H9 (cell line): ENCODE results near the gene MSX2. TPM values are rescaled to one million over a fixed set of nuclear protein-coding genes. Genes with fewer than 3 reads are reported as not detected.

ENCODE experiments used
- DNase-seq: peaks from one replicate; pipeline ENCODE4 v3.0.0-alpha.2; 2017
- H2AFZ ChIP-seq: one replicate; pipeline ENCODE4 v1.6.1; 2013; ENCODE audit warnings: mild to moderate bottlenecking, low read length, control low read depth, moderate library complexity
- H2AK5ac ChIP-seq: 2 replicates; pipeline ENCODE4 v1.6.1; 2013; ENCODE audit warnings: low read length, control low read depth, mixed read lengths; ENCODE audit not compliant: insufficient read length
- H2BK120ac ChIP-seq: one replicate; pipeline ENCODE4 v1.6.1; 2013; ENCODE audit warnings: low read depth, mild to moderate bottlenecking, low read length, control low read depth, inconsistent platforms; ENCODE audit not compliant: poor library complexity, severe bottlenecking
- H2BK12ac ChIP-seq: 2 replicates; pipeline ENCODE4 v1.6.1; 2013; ENCODE audit warnings: low read length, control low read depth, mixed read lengths, low read depth; ENCODE audit not compliant: insufficient read length
- H2BK15ac ChIP-seq: 2 replicates; pipeline ENCODE4 v1.6.1; 2013; ENCODE audit warnings: low read depth, low read length, control low read depth
- H2BK20ac ChIP-seq: one replicate; pipeline ENCODE4 v1.6.1; 2013; ENCODE audit warnings: low read depth, mild to moderate bottlenecking, low read length, control low read depth, inconsistent platforms; ENCODE audit not compliant: poor library complexity, severe bottlenecking
- H2BK5ac ChIP-seq: 2 replicates; pipeline ENCODE4 v1.6.1; 2013; ENCODE audit warnings: low read length, control low read depth, mixed read lengths; ENCODE audit not compliant: insufficient read length
- H3K14ac ChIP-seq: 2 replicates; pipeline ENCODE4 v1.6.1; 2013; ENCODE audit warnings: low read length, control low read depth; ENCODE audit not compliant: insufficient read depth
- H3K18ac ChIP-seq: 2 replicates; pipeline ENCODE4 v1.6.1; 2013; ENCODE audit warnings: low read depth, mild to moderate bottlenecking, mixed read lengths, low read length, control low read depth; ENCODE audit not compliant: insufficient read length
- H3K23ac ChIP-seq: 2 replicates; pipeline ENCODE4 v1.6.1; 2013; ENCODE audit warnings: low read length, control low read depth, mixed read lengths, low read depth; ENCODE audit not compliant: insufficient read length
- H3K23me2 ChIP-seq: 2 replicates; pipeline ENCODE4 v1.6.1; 2013; ENCODE audit warnings: low read depth, mild to moderate bottlenecking, mixed read lengths, low read length, control low read depth; ENCODE audit not compliant: insufficient read length, poor library complexity, severe bottlenecking
- H3K27ac ChIP-seq: 2 replicates; pipeline ENCODE4 v1.5.1; 2013; ENCODE audit warnings: low read length, control low read depth, mixed read lengths, low read depth; ENCODE audit not compliant: insufficient read length
- H3K27me3 ChIP-seq: 2 replicates; pipeline ENCODE4 v1.6.1; 2013; ENCODE audit warnings: low read length, control low read depth, inconsistent platforms; ENCODE audit not compliant: insufficient read depth
- H3K4ac ChIP-seq: 2 replicates; pipeline ENCODE4 v1.6.1; 2013; ENCODE audit warnings: low read depth, mild to moderate bottlenecking, control low read depth, inconsistent platforms, low read length, moderate library complexity
- H3K4me1 ChIP-seq: 2 replicates; pipeline ENCODE4 v1.6.1; 2013; ENCODE audit warnings: low read length, control low read depth, inconsistent platforms; ENCODE audit not compliant: insufficient read depth
- H3K4me2 ChIP-seq: 2 replicates; pipeline ENCODE4 v1.6.1; 2013; ENCODE audit warnings: low read length, control low read depth, mixed read lengths; ENCODE audit not compliant: insufficient read length, insufficient read depth
- H3K56ac ChIP-seq: 2 replicates; pipeline ENCODE4 v1.6.1; 2013; ENCODE audit warnings: low read depth, mild to moderate bottlenecking, mixed read lengths, low read length, control low read depth; ENCODE audit not compliant: insufficient read length
- H3K79me1 ChIP-seq: 2 replicates; pipeline ENCODE4 v1.6.1; 2013; ENCODE audit warnings: low read depth, mild to moderate bottlenecking, moderate library complexity, low read length, control low read depth, inconsistent platforms; ENCODE audit not compliant: insufficient read depth, poor library complexity, severe bottlenecking
- H3K79me2 ChIP-seq: 2 replicates; pipeline ENCODE4 v1.6.1; 2013; ENCODE audit warnings: low read length, control low read depth, inconsistent platforms; ENCODE audit not compliant: insufficient read depth
- H3K9ac ChIP-seq: 2 replicates; pipeline ENCODE4 v1.6.1; 2013; ENCODE audit warnings: low read length, control low read depth, mixed read lengths; ENCODE audit not compliant: insufficient read length; ENCODE audit errors: extremely low read depth
- H3K9me3 ChIP-seq: one replicate; pipeline ENCODE4 v1.6.1; 2013; ENCODE audit warnings: low read depth, low read length, inconsistent platforms; ENCODE audit not compliant: control insufficient read depth
- H3T11ph ChIP-seq: one replicate; pipeline ENCODE4 v1.6.1; 2013; ENCODE audit warnings: mild to moderate bottlenecking, low read length, control low read depth, inconsistent platforms
- H4K20me1 ChIP-seq: one replicate; pipeline ENCODE4 v1.6.1; 2013; ENCODE audit not compliant: control insufficient read depth, insufficient read length, insufficient read depth
- H4K5ac ChIP-seq: 2 replicates; pipeline ENCODE4 v1.6.1; 2013; ENCODE audit warnings: low read depth, mild to moderate bottlenecking, mixed read lengths, low read length, control low read depth; ENCODE audit not compliant: insufficient read length
- H4K8ac ChIP-seq: replicated peaks from 2 replicates; pipeline ENCODE4 v1.6.1; 2013; ENCODE audit warnings: low read length, control low read depth, mixed read lengths, low read depth; ENCODE audit not compliant: insufficient read length
- H4K91ac ChIP-seq: 2 replicates; pipeline ENCODE4 v1.6.1; 2013; ENCODE audit warnings: low read depth, mild to moderate bottlenecking, moderate library complexity, mixed read lengths, low read length, control low read depth; ENCODE audit not compliant: insufficient read length
- H3K27ac Mint-ChIP-seq, 3 experiments: 2 replicates in 2 of 3; 3 replicates in 1 of 3; pipeline ENCODE4 v1.8.0; 2020 to 2021; ENCODE audit warnings: mixed read lengths in 3 of 3, mild to moderate bottlenecking in 1 of 3, moderate library complexity in 1 of 3
- H3K27me3 Mint-ChIP-seq: 2 replicates; pipeline ENCODE4 v1.8.0; 2021; ENCODE audit warnings: low read depth, mild to moderate bottlenecking, moderate library complexity, mixed read lengths
- H3K36me3 Mint-ChIP-seq, 3 experiments: 2 replicates in 2 of 3; 3 replicates in 1 of 3; pipeline ENCODE4 v1.8.0; 2020 to 2021; ENCODE audit warnings: low read depth in 3 of 3, mixed read lengths in 3 of 3; ENCODE audit not compliant: insufficient read depth in 1 of 3
- H3K4me1 Mint-ChIP-seq, 2 experiments: 2 replicates each; pipeline ENCODE4 v1.8.0; 2020; ENCODE audit warnings: mixed read lengths in 2 of 2
- H3K4me3 Mint-ChIP-seq, 2 experiments: 2 replicates in 1 of 2; 3 replicates in 1 of 2; pipeline ENCODE4 v1.8.0; 2020 to 2021; ENCODE audit warnings: mild to moderate bottlenecking in 2 of 2, mixed read lengths in 2 of 2, moderate library complexity in 1 of 2
- H3K9me3 Mint-ChIP-seq, 2 experiments: 2 replicates in 1 of 2; 3 replicates in 1 of 2; pipeline ENCODE4 v1.8.0; 2020; ENCODE audit warnings: mild to moderate bottlenecking in 2 of 2, mixed read lengths in 2 of 2, moderate library complexity in 1 of 2
- CTCF ChIP-seq: fragments of 200-600 bp; sonication (generic); conservative IDR thresholded peaks from 3 replicates; pipeline ENCODE4 v1.8.0; 2021; ENCODE audit warnings: antibody characterized with exemption, mild to moderate bottlenecking
- WGBS: extraction: QIAGEN DNeasy Blood & Tissue Kit; methylation state at CpG from one replicate; pipeline ENCODE4 v1.1.7; 2013; ENCODE audit warnings: missing lambda C conversion rate, low lambda C conversion rate, mixed read lengths; ENCODE audit not compliant: insufficient read length; ENCODE audit errors: extremely low coverage; 5-methylcytosine and 5-hydroxymethylcytosine counted together
- total RNA-seq: library from RNA; stranded (reverse); gene quantifications from 2 replicates; pipeline ENCODE4 v1.2.1, GENCODE V29; 2021

Gene MSX2
- total RNA-seq, 1 experiment from 2014 or later, result 0.35 TPM

- H3K27ac ChIP-seq, result no peak overlapping the region
- no CpG with 5 or more reads among the region's 30 CpGs for WGBS
- H2BK12ac ChIP-seq, result no peak overlapping the region
- H3K9me3 ChIP-seq, result no peaks in the 10 kb centered on the region
- no peak overlapping the region for H2BK20ac ChIP-seq
- H4K91ac ChIP-seq, result no peak overlapping the region
- H2BK5ac ChIP-seq, result no peak overlapping the region
- H3K79me1 ChIP-seq, result no peaks in the 10 kb centered on the region
- H3K27me3 ChIP-seq, result peaks cover 86% of the 10 kb centered on the region
- H3K14ac ChIP-seq, result no peak overlapping the region
- no peak overlapping the region for H3K18ac ChIP-seq
- no peaks in the 10 kb centered on the region for H3K79me2 ChIP-seq
- H4K8ac ChIP-seq, result no peak overlapping the region
- H3K4ac ChIP-seq, result no peak overlapping the region
- no peak for DNase-seq
- no peak overlapping the region for H2BK15ac ChIP-seq
- H4K20me1 ChIP-seq, result no peaks in the 10 kb centered on the region
- H3K23ac ChIP-seq, result no peak overlapping the region
- no peak overlapping the region for H2AK5ac ChIP-seq
- Mint-ChIP-seq H3K27ac (no peak overlapping the region; a peak in 1 of 7 replicates), H3K27me3 (peaks cover 97% of the 10 kb centered on the region), H3K4me1 (peaks cover 31 to 55% of the 10 kb centered on the region in 2 experiments), H3K36me3 (peaks cover 0 to 1% (median 0%) of the 10 kb centered on the region in 3 experiments; a peak in 2 of 7 replicates), H3K9me3 (no peaks in the 10 kb centered on the region; a peak in 2 of 5 replicates), H3K4me3 (peak overlapping the region; percentile 56 to 80)
- H3K9ac ChIP-seq, result no peak overlapping the region
- no peak overlapping the region for H2AFZ ChIP-seq
- peaks cover 21% of the 10 kb centered on the region for H3K23me2 ChIP-seq
- no peak overlapping the region for H4K5ac ChIP-seq
- peak overlapping the region; percentile 66 for H3K4me2 ChIP-seq
- TF ChIP-seq CTCF, result no peak
- no peak overlapping the region for H2BK120ac ChIP-seq
- no peak overlapping the region for H3K56ac ChIP-seq
- H3T11ph ChIP-seq, result no peak overlapping the region
- H3K4me1 ChIP-seq, result no peaks in the 10 kb centered on the region; the same call in 1 of the 2 replicates
Observed at GRCh38 chr5:174725261-174725990, 1.0 kb downstream of the MSX2 start.
